ENCODE data around the gene TBR1.

The TBR1 gene

DNA sequence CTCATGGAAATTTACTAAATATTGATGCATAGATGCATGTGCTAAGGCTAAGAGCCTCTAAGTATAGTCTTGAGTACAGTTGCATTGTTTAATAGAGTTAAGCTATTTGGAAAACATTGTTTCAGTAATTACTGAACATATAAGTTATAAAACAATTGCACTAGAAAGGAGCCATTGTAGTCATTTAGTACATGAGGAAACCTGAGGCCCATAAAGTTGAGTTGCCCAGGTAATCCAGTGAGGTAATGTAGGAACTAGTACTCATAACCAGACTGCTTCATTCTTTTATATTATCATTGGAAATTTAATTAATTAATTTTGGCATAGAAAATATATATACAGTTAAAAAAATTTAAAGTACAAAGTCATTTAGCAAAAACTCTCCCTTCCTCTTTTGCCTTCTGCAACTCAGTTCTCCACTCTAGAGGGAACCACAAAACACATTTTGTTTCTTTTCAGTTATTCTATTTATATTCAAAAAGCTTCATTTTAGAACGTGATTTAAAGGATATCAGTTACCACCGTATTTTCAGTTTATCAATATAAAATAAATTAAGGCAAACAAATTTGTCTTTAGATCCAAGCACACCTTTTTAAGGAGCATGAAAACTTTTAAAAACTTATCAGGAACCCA, 27.8 kb upstream of the TBR1 start:
- TF ChIP-seq POLR2AphosphoS5 (IDR thresholded peaks at IDR 0.05; ENCODE audit: low read depth, low read length) (no peak), POLR2A (IDR thresholded peaks at IDR 0.05; ENCODE audit: low read depth, low read length) (no peak), TAF1 (IDR thresholded peaks at IDR 0.05; ENCODE audit: borderline replicate concordance, low read depth, low read length) (no peak)
- DNase-seq (ENCODE audit: insufficient read length): no peak
- no peak for FAIRE-seq

DNA sequence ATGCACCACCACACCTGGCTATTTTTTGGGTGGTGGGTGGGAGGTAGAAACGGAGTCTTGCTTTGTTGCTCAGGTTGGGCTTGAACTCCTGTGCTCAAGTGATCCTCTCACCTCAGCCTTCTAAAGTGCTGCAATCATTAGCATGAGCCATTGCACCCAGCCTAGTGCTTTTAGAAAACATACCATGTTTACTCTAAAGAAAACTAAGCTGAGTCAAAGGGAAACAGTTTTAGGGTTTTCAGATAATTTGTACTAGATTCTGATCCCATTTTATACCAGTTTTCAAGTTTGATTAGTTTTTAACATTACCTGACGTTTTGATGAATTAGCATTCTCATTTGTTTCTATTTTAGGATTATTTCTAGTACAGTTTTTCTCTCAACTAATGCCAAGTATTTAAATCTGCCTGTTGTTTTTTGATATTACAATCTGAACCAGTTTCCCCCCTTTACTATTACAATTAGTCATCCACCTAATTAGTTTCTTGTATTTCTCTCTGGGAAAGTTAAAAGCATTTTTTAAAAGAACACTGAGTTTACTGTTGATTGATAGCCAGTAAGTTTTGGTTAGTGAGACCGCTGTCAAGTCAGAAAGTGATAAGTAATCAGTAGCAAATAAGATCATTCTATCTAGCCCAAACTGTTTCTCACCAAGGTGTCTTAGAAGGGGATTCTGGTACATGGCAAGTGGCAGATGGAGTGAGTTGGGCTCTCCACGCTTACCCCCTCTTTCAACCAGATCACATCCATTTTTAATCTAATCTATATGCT, 24.2 kb upstream of the TBR1 start:
- TF ChIP-seq TAF1 (IDR thresholded peaks at IDR 0.05; ENCODE audit: borderline replicate concordance, low read depth, low read length) (no peak), POLR2AphosphoS5 (IDR thresholded peaks at IDR 0.05; ENCODE audit: low read depth, low read length) (no peak), POLR2A (IDR thresholded peaks at IDR 0.05; ENCODE audit: low read depth, low read length) (no peak)
- peak; percentile 65 for FAIRE-seq
- no peak for DNase-seq (ENCODE audit: insufficient read length)

DNA sequence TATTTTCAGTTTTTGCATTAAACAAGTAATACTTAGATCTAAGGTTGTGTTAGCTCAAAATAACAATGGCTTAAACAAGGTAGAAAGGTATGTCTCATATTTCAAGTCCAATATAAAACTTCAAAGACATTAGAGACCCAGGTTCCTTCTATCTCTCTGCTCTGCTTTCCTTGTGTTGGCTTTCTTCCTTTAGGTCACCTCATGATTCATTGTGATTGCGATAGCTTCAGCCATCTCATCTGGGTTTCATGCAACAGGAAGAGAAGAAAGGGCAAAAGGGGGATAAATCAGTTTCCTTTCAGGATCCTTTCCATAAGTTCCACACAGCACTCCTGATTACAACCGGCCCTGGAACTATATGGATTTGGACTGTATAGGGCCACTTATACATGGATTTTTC, 16.0 kb upstream of the TBR1 start:
- FAIRE-seq (no peak), DNase-seq (ENCODE audit: insufficient read length) (no peak)
- no peak for TF ChIP-seq TAF1 (IDR thresholded peaks at IDR 0.05; ENCODE audit: borderline replicate concordance, low read depth, low read length)
- no peak for TF ChIP-seq POLR2A (IDR thresholded peaks at IDR 0.05; ENCODE audit: low read depth, low read length)
- TF ChIP-seq POLR2AphosphoS5 (IDR thresholded peaks at IDR 0.05; ENCODE audit: low read depth, low read length): no peak

DNA sequence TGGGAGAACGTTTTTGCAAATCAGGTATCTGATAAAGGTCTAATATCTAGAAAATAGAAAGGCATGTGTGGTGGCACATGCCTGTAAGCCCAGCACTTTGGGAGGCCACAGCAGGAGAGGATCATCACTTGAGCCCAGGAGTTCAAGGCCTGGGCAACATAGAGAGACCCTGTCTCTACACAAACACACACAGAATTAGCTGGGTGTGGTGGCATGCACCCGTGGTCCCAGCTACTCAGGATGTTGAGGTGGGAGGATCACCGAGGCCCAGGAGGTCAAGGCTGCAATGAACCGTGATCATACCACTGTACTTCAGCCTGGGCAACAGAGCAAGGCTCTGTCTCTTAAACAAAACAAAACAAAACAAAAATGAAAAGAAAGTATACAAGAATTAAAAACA, 13.8 kb upstream of the TBR1 start:
- DNase-seq (ENCODE audit: insufficient read length): no peak
- TF ChIP-seq TAF1 (IDR thresholded peaks at IDR 0.05; ENCODE audit: borderline replicate concordance, low read depth, low read length): no peak
- no peak for TF ChIP-seq POLR2A (IDR thresholded peaks at IDR 0.05; ENCODE audit: low read depth, low read length)
- no peak for TF ChIP-seq POLR2AphosphoS5 (IDR thresholded peaks at IDR 0.05; ENCODE audit: low read depth, low read length)
- no peak for FAIRE-seq

DNA sequence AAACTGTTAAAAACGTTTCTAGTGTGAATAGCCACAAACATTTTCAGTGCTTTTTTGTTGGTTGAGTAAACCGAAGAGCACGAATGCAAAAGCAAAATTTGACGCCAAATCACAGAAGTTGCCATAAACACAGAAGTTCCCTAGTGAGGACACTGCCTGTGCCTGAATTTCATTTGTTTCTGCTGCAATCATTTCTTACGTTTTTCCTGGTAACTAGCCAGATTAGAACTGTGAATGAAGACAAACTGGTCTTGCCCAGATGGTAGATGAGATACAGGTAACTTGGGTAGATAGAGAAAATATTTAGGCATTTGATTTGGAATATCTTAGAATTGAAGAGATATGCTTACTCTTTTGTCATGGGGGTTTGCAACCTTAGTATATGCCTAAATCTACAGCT, 9.8 kb upstream of the TBR1 start:
- FAIRE-seq (no peak), DNase-seq (ENCODE audit: insufficient read length) (no peak)
- TF ChIP-seq TAF1 (IDR thresholded peaks at IDR 0.05; ENCODE audit: borderline replicate concordance, low read depth, low read length) (no peak), POLR2A (IDR thresholded peaks at IDR 0.05; ENCODE audit: low read depth, low read length) (no peak), POLR2AphosphoS5 (IDR thresholded peaks at IDR 0.05; ENCODE audit: low read depth, low read length) (no peak)

DNA sequence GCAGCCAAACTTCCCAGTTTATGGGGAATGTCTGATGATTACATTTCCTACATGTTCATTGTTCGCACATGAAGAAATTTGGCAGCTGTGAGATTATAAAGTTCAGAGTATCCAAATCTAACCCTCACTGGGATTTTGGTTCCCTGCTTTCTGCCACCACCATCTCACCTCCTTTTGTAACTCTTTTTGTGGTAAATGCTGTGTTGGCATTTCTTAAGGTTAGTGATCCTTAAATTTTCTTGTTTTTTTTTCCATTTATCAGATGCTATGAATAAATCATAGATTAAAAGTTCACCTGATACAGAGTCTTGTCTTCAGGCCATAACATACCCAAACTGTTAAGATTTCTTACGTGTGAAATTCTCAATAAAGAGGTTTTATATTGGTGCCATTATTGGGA, 8.5 kb upstream of the TBR1 start:
- DNase-seq (ENCODE audit: insufficient read length) (no peak), FAIRE-seq (no peak)
- no peak for TF ChIP-seq POLR2A (IDR thresholded peaks at IDR 0.05; ENCODE audit: low read depth, low read length)

DNA sequence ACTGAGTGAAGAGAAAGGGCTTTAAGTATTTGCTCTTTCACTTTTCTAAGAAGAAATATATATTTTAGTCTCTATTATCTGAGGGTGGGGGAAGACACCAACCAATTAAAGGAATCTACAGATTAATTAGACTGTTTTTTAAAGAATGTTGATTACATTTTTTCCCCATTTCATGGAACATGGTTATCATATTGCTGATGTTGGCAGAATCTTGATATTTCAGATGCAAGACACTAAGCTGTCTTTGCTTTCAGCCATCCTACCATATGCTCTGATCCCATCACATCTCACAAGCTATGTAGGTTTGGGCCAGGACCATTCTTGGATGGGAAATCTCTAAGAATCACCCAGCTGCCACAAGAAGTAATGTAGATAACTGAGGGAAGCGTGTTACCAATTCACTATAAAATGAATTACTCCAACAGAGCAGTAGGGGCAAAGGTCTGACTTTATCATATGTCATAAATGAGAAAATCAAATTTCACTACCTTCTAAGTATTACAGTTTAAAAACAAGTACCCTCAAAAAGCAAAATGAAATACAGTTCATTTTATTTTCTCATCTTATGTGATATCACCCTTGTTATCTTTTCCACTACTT, 6.7 kb upstream of the TBR1 start:
- TF ChIP-seq POLR2AphosphoS5 (IDR thresholded peaks at IDR 0.05; ENCODE audit: low read depth, low read length) (no peak), POLR2A (IDR thresholded peaks at IDR 0.05; ENCODE audit: low read depth, low read length) (no peak), TAF1 (IDR thresholded peaks at IDR 0.05; ENCODE audit: borderline replicate concordance, low read depth, low read length) (no peak)
- FAIRE-seq (no peak), DNase-seq (ENCODE audit: insufficient read length) (no peak)

DNA sequence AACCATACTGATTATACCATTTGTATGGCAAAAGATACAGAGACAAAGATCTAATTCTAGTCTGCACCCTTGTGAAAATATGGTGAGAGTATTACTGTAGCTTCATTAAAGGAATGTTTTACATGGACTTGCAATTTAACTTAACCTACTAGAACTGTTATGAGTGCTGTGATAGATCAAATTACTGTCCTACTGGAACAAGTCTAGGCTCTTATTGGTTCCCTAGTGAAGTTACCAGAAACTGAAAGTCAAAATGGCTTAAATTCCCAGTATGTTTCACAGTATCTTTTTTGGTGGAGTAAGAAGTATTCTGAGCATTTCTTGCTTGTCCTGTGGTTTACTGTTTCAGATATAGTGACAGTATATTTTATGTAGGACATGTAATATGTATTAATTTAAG, 3.8 kb upstream of the TBR1 start:
- DNase-seq (ENCODE audit: insufficient read length): no peak
- TF ChIP-seq POLR2A (IDR thresholded peaks at IDR 0.05; ENCODE audit: low read depth, low read length) (no peak), TAF1 (IDR thresholded peaks at IDR 0.05; ENCODE audit: borderline replicate concordance, low read depth, low read length) (no peak), POLR2AphosphoS5 (IDR thresholded peaks at IDR 0.05; ENCODE audit: low read depth, low read length) (no peak)
- FAIRE-seq: no peak

DNA sequence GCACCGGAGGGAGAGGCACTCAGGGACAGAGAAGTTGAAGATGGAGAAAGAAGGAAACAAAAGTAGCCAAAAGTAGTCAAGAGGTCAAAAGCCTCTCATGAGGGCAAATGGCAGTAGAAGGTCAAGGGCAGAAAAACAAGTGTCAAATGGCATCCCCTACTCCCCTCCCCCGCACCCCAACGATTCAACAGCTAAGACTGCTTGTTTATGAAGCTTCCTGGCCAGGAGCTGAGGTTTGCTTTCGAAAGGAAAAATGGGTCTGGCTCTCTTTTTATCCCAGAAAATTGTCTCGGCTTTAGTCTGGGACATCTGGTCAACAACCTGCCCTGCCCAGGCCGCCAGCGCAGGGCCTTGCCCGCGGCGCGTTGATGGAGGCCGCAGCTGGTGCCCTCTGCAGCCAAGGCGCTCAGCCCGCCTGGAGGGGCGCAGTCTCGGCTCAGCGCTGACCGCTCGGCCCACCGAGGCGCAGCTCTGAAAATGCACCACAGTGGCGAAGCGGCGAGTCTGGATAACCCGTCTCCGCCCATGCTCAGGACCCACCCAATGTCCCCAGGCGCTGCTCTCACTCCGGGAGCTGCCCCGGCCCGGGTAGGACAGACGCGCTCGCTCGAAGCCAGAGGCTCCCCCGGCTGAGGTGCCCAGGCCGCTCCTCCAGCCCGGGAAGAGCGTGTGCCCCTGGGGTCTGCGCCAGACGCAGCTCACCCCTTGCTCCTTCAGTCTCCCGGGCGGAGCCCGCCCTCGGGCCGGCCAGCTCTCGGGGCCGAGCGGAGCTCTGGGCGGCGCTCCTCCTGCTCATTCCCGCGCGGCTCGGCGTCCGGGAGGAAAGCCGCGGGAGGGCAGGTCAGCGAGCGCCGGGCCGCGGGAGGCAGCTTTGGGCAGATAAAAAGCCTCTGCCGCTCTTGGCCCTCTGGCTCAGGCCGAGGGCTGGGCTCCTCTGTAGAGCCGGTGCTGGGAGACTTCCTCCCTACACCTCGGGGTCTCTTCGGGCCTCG, 1.8 kb upstream of the TBR1 start:
- FAIRE-seq (peak; percentile 58), DNase-seq (ENCODE audit: insufficient read length) (no peak)
- no peak for TF ChIP-seq TAF1 (IDR thresholded peaks at IDR 0.05; ENCODE audit: borderline replicate concordance, low read depth, low read length)
- no peak for TF ChIP-seq POLR2AphosphoS5 (IDR thresholded peaks at IDR 0.05; ENCODE audit: low read depth, low read length)
- TF ChIP-seq POLR2A (IDR thresholded peaks at IDR 0.05; ENCODE audit: low read depth, low read length): no peak

DNA sequence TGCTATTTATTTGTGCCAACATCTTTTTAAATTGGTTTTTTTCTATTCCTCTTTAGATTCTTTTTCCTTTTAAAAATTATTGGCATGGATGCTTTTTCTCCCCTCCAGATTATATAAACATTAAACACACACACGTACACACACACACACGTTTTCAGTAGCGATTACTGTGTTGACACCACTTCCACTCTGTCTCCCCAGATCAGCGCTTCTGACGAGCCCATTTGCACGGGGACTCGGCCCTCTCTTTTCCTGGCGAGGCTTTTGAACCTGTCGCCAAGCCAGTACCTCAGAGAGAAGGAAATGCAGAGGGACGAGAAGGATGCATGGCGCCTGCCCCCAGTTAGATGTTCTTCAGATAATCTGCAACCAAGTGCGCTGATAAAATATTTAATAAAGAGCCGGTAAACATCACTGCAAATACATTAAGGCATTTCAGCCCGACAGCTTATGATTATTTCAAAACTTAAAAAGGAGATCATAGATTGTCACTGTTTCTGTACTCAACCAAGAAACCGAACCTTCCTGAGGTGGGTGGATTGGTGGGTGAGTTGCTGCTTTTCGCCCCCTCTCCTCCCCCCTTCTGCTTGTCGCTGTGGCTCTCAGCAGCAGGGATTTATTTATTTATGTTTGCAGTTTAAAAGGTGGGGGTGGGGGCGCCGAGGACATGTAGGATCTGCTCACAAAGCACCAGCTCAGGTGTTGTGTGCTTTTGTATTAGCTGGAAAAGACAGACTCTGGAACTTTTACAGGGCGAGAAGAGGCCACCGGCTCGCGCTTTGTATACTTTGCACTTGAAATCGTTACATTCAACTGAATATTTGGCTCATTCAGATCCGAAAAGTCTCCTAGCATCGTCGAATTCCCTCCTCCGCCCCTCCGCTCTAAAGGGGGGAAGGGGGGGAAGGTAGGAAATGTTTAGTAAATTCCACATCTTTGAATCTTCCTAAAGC, 787 bp upstream of the TBR1 start:
- no peak for DNase-seq (ENCODE audit: insufficient read length)
- no peak for FAIRE-seq
- TF ChIP-seq POLR2AphosphoS5 (IDR thresholded peaks at IDR 0.05; ENCODE audit: low read depth, low read length): no peak
- TF ChIP-seq TAF1 (IDR thresholded peaks at IDR 0.05; ENCODE audit: borderline replicate concordance, low read depth, low read length): no peak
- no peak for TF ChIP-seq POLR2A (IDR thresholded peaks at IDR 0.05; ENCODE audit: low read depth, low read length)

All from GM12892 (cell line).